ENCODE results near the gene PABPC1L.

DNA sequence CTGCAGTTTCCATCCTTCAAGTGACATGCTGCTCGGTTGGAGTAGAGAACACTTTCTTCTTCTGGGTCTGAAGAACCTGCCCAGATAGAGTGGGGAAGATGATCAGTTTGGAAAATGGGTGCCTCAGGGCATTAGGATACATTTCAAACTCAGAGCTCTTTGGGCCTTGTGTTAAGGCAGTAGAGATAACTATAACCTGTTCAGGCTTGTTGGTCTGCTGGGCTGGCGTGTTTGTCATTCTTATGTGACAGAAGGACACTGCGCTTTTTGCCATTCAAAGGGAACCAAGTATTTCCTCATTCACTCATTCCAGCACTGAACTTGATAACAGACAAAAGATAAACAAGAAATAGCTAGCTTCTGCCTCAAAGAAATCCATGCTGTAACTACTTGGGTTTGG, 46.5 kb downstream of the PABPC1L start:
- TF ChIP-seq, protein P1, sequence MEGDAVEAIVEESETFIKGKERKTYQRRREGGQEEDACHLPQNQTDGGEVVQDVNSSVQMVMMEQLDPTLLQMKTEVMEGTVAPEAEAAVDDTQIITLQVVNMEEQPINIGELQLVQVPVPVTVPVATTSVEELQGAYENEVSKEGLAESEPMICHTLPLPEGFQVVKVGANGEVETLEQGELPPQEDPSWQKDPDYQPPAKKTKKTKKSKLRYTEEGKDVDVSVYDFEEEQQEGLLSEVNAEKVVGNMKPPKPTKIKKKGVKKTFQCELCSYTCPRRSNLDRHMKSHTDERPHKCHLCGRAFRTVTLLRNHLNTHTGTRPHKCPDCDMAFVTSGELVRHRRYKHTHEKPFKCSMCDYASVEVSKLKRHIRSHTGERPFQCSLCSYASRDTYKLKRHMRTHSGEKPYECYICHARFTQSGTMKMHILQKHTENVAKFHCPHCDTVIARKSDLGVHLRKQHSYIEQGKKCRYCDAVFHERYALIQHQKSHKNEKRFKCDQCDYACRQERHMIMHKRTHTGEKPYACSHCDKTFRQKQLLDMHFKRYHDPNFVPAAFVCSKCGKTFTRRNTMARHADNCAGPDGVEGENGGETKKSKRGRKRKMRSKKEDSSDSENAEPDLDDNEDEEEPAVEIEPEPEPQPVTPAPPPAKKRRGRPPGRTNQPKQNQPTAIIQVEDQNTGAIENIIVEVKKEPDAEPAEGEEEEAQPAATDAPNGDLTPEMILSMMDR (IDR thresholded peaks at IDR 0.05) = no peak
- TF ChIP-seq POLR2AphosphoS5 (IDR thresholded peaks at IDR 0.05) = no peak
- no peak for TF ChIP-seq POLR2A (IDR thresholded peaks at IDR 0.05; ENCODE audit: low read depth)
- TF ChIP-seq EP300 (IDR thresholded peaks at IDR 0.05) = no peak
